Measurements from ENCODE around the gene SS18L1. TPM values are rescaled to one million over a fixed set of nuclear protein-coding genes. Genes with fewer than 3 reads are reported as not detected.

Gene SS18L1
- total RNA-seq, 1 experiment from 2014 or later = 34.1 TPM

- no peaks in the 10 kb centered on the region for H3K9me3 Mint-ChIP-seq
- peaks cover 3% of the 10 kb centered on the region; the same call in 1 of the 2 replicates for H3K4me1 Mint-ChIP-seq
- ATAC-seq (no peak), DNase-seq (ENCODE audit: low spot score) (no peak)
- ChIA-PET POLR2A (interaction anchor here (0.5 kb wide), 1 partner anchor 17 kb away, joined by 4 read pairs; no protein-coding TSS in a partner anchor), CTCF (no interaction called here)
- H3K4me3 Mint-ChIP-seq = no peak overlapping the region
- H3K27ac Mint-ChIP-seq = no peak overlapping the region
- peaks cover 17% of the 10 kb centered on the region for H3K36me3 Mint-ChIP-seq
- TF ChIP-seq CBFB (CRISPR knock-in tag; IDR thresholded peaks at IDR 0.05; ENCODE audit: low read depth) (no peak), ZNF317 (CRISPR knock-in tag; IDR thresholded peaks at IDR 0.05; ENCODE audit: borderline replicate concordance, low read depth) (no peak), RORB (CRISPR knock-in tag; IDR thresholded peaks at IDR 0.05) (no peak), ZNF416 (CRISPR knock-in tag; IDR thresholded peaks at IDR 0.05) (no peak), ZNF232 (CRISPR knock-in tag; IDR thresholded peaks at IDR 0.05) (no peak), ATF3 (CRISPR knock-in tag; conservative IDR thresholded peaks at IDR 0.05) (no peak), KAT7 (CRISPR knock-in tag; IDR thresholded peaks at IDR 0.05; ENCODE audit: borderline replicate concordance) (no peak), CTCF (IDR thresholded peaks at IDR 0.05) (no peak), TEAD1 (CRISPR knock-in tag; IDR thresholded peaks at IDR 0.05) (no peak), SMAD4 (CRISPR knock-in tag; IDR thresholded peaks at IDR 0.05) (no peak), IRF1 (CRISPR knock-in tag; IDR thresholded peaks at IDR 0.05) (no peak), FOXP4 (CRISPR knock-in tag; IDR thresholded peaks at IDR 0.05) (no peak), IRF2 (CRISPR knock-in tag; IDR thresholded peaks at IDR 0.05; ENCODE audit: borderline replicate concordance, low read depth) (no peak), CDX4 (CRISPR knock-in tag; IDR thresholded peaks at IDR 0.05; ENCODE audit: borderline replicate concordance) (no peak), MXD4 (CRISPR knock-in tag; IDR thresholded peaks at IDR 0.05; ENCODE audit: borderline replicate concordance) (no peak), ZNF219 (CRISPR knock-in tag; IDR thresholded peaks at IDR 0.05; ENCODE audit: borderline replicate concordance) (no peak), JUN (CRISPR knock-in tag; IDR thresholded peaks at IDR 0.05) (no peak), PRRX2 (CRISPR knock-in tag; IDR thresholded peaks at IDR 0.05) (no peak)
- no peaks in the 10 kb centered on the region for H3K27me3 Mint-ChIP-seq (ENCODE audit: low read depth)
These were observed 62.2 kb downstream of the SS18L1 start for GRCh38 chr20:62205618-62206387.

- DNase-seq (ENCODE audit: low spot score) (no peak), ATAC-seq (no peak)
- Mint-ChIP-seq H3K36me3 (peaks cover 16% of the 10 kb centered on the region), H3K27me3 (ENCODE audit: low read depth) (no peaks in the 10 kb centered on the region), H3K9me3 (no peaks in the 10 kb centered on the region), H3K27ac (no peak overlapping the region), H3K4me1 (peaks cover 3% of the 10 kb centered on the region; the same call in 1 of the 2 replicates), H3K4me3 (no peak overlapping the region)
- TF ChIP-seq TEAD1 (CRISPR knock-in tag; IDR thresholded peaks at IDR 0.05) = no peak
- TF ChIP-seq ZNF416 (CRISPR knock-in tag; IDR thresholded peaks at IDR 0.05) = no peak
- no peak for TF ChIP-seq USF2 (CRISPR knock-in tag; IDR thresholded peaks at IDR 0.05)
- ChIA-PET CTCF (interaction anchor here (0.6 kb wide), 2 partner anchors 266 to 773 kb away, joined by 4 read pairs; no protein-coding TSS in a partner anchor), POLR2A (interaction anchor here (0.5 kb wide), 1 partner anchor 17 kb away, joined by 4 read pairs; no protein-coding TSS in a partner anchor)
These were observed 62.8 kb downstream of the SS18L1 start for GRCh38 chr20:62206388-62206775.

Measured in WTC11 (cell line).